ENCODE results near the gene LRP2.
"Not testable (repeated sequence)": the region's sequence is repeated elsewhere in the genome, so short reads cannot be mapped to it uniquely, and the experiment has no call there.

The LRP2 gene

GRCh38 chr2:169345486-169346437, 16.6 kb downstream of the LRP2 start:
- no peak for DNase-seq

GRCh38 chr2:169344736-169345485, 17.4 kb downstream of the LRP2 start:
- no peak for DNase-seq

- DNase-seq: no peak
These were observed 19.1 kb downstream of the LRP2 start for GRCh38 chr2:169343202-169343601.

- DNase-seq: no peak
These were observed 22.7 kb downstream of the LRP2 start for GRCh38 chr2:169339657-169340056.

GRCh38 chr2:169336695-169337094, 25.6 kb downstream of the LRP2 start:
- DNase-seq: no peak

GRCh38 chr2:169330555-169331198, 31.7 kb downstream of the LRP2 start:
- no peak for DNase-seq

DNA sequence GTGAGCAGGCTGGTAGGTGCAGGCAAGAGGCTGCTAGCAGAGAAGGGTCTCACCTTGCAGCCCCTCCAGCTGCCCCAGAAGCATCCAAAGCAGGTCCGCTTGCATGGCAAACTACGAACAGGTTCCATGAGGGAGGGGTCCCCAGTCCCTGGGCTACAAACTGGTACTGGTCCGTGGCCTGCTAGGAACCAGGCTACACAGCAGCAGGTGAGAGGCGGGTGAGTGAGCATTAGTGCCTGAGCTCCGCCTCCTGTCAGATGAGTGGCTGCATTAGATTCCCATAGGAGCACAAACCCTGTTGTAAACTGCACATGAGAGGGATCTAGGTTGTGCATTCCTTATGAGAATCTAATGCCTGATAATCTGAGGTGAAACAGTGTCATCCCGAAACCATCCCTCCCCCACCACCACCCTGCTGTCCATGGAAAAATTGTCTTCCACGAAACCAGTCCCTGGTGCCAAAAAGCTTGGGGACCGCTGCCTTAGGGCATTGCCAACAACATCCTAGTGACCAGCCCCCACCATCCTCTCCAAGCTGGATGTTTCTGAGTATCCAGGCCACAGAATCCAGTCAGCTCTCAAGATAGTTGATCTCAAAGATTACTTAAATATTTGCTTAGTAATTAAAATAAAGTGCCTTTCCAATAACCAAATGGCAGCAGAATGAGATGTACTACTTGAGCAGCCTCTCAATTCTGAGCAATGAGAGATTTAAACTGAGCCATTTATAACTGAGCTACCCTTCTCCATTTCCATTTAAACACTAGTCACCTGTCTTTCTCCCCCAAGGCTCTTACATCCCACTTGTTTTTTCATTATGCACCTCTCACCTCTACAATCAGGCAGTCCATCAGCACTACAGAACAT, 32.4 kb downstream of the LRP2 start:
- no peak for DNase-seq

DNA sequence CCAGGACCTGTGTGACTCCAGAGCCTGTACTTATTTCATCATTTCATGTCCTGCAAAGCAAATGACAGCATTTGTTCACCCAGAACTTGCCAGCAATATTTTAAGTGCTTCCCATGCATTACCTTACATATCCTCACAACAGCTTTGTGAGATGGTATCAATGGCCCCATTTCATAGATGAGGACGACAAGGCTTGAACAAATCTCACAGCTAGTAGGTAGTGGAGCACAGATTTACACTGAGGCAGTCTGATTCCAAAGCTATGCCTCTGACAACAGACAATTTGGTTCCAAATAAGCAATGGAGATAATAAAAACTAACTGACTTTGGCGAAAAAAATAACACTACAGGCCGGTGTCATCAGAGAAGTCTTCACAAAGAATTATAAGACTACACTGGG, 33.5 kb downstream of the LRP2 start:
- no peak for DNase-seq

DNA sequence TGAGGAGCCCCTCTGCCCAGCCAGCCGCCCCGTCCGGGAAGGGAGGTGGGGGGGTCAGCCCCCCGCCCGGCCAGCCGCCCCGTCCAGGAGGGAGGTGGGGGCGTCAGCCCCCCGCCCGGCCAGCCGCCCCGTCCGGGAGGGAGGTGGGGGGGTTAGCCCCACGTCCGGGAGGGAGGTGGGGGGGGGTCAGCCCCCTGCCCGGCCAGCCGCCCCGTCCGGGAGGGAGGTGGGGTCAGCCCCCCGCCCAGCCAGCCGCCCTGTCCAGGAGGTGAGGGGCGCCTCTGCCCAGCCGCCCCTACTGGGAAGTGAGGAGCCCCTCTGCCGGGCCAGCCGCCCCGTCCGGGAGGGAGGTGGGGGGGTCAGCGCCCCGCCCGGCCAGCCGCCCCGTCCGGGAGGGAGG, 34.5 kb downstream of the LRP2 start:
- DNase-seq: not testable (repeated sequence)

- not testable (repeated sequence) for DNase-seq
These were observed 36.4 kb downstream of the LRP2 start for GRCh38 chr2:169325886-169326285.

DNA sequence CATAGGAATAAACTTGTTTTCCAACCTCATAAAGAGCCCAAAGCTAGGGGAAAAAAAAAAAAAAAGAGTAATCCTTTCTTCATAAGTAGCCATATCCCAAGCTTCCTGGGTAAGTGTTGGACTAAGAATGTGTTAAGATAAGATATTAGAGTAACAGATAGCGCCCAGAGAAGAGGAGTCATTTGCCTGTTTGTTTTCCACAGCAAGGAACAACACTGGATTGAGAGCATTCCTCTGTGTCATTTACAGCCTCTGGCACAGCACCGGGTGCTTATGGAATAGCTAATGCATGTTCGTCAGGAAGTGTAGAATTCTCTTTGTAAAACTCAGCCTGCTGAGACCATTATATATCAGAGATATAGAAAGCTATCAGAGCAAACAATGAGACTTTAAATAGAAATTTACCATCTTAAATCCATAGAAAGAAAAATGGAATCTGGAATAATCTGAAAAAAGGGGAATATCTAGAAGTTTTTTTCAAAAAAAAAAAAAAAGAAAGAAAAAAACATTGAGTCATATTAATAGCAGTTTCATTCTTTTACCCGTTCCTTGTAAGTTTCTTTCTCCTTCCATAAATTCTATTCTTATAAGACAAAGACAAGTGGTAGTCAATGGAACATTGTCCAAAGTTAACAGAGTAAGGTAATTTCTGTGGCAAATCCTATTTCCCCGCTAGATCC, 37.6 kb downstream of the LRP2 start:
- no peak for DNase-seq

DNA sequence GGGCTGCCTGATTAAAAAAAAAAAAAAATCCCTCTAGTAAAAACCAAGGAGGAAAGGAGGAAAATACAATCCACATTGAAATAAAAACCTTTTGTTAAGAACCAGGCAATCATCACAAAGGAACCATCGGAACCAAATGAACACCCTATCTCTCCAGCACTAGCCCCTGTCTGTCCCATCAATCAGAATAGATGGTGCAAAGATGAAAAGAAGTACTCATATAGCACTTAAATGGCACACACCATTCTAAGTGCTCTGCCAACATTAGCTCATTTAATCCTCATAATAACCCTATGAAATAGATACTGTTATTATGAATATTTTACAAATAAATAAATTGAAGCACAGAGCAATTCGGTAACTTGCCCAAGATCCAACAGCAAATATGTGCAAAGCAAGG, 38.5 kb downstream of the LRP2 start:
- no peak for DNase-seq

GRCh38 chr2:169320561-169320960, 41.8 kb downstream of the LRP2 start:
- no peak for DNase-seq

GRCh38 chr2:169315357-169315756, 47.0 kb downstream of the LRP2 start:
- DNase-seq: no peak

GRCh38 chr2:169308349-169308748, 54.0 kb downstream of the LRP2 start:
- not testable (repeated sequence) for DNase-seq

DNA sequence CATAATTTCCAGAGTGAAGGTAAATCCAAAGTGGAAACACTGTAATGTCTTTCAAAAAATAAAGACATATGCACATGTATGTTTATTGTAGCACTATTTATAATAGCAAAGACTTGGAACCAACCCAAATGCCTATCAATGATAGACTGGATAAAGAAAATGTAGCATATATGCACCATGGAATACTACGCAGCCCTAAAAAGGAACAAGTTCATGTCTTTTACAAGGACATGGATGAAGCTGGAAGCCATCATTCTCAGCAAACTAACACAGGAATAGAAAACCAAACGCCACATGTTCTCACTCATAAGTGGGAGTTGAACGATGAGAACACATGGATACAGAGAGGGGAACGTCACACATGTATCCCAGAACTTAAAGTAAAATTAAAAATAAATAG, 57.6 kb downstream of the LRP2 start:
- DNase-seq: not testable (repeated sequence)

- DNase-seq: no peak
These were observed 58.6 kb downstream of the LRP2 start for GRCh38 chr2:169303579-169304305.

GRCh38 chr2:169302364-169302763, 60.0 kb downstream of the LRP2 start:
- DNase-seq: no peak

- DNase-seq: no peak
These were observed 60.6 kb downstream of the LRP2 start for GRCh38 chr2:169301596-169302335.
